GM21737 (cell line): ENCODE measurements around the gene NOVA1.

Experiments
- ATAC-seq: cut with Tn5 transposase; IDR thresholded peaks from one replicate; pipeline ENCODE4 v1.9.1; 2021; ENCODE audit warnings: mild to moderate bottlenecking, moderate library complexity; ENCODE audit not compliant: unreplicated experiment

Gene NOVA1

DNA sequence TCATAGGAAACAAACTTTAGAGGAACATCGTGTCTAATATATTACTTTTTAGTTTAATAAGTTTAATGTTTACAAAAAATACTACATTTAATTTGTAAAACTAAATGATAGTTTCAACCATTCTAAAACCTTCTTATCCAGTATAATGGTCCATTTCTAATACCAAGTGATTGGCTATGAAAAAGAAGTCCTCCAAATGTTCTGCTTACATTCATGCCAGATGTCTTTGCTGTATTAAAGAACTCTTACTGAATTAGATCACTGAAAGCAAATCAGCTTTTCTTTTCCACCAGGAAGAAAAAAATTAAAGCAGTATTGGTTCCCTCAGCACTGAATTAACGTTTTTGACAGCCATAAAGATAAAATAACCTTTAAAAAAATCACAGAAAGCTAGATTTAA lies 3.7 kb downstream of the NOVA1 start:
- ATAC-seq: no peak

GRCh38 chr14:26593357-26593756 lies 4.5 kb downstream of the NOVA1 start:
- ATAC-seq: no peak

DNA sequence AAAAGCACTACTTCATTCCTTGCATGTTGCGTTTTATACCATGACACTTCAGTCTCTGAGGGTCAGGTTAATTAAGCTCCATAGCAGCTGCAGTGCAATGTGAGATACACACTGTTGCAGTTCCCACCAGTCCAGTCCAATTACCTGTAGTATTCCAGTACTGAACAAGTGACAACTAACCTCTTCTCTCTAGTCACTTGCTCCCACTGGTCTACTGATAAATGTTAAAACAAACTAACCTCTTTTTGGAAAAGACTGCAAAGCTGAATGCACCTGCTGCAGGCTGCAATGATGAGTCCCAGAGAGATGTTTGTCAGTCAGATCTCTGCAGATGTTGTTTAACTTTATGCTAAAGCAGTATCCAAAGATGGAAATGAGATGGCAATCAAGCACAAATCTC lies 7.9 kb downstream of the NOVA1 start:
- ATAC-seq: no peak

DNA sequence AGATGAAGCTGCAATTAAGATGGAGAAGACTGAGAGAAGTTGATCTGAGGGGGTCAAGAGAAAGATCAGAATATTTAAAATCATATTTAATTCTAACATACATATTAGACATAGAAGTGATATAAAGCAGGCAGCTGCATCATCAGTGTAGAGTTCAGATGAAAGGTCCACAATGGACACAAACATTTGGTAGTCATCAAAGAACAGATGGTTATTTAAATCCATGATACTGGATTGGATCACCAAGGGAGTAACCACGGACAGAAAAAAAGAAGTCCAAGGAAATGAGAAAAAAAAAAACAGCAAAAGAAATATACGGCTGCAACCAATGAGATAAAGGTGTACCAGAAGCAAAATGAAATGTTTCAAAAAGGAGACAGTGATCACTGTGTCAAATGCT lies 20.1 kb downstream of the NOVA1 start:
- no peak for ATAC-seq

GRCh38 chr14:26554069-26554772 lies 43.6 kb downstream of the NOVA1 start:
- ATAC-seq: no peak

DNA sequence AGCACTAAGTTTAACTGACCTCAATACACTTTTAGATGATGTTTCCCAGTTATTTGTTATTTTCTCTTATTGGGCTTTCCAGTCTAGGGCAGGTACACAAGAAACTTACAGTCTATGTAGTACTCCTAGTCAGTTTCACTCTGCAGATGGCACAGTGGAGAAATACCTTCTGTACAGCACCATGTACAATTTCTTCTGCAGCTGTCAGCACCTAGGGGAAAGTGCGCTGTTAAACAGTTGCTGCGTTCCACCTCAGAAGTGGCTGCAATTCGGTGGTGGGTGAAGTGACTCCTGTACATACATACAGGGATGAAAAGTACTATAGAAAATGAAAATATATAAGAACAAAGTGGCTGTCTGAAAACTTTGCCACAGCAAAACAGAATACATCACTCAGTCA lies 48.3 kb downstream of the NOVA1 start:
- no peak for ATAC-seq

- no peak for ATAC-seq
Measured at GRCh38 chr14:26548406-26548805, 49.4 kb downstream of the NOVA1 start.

- no peak for ATAC-seq
Measured at GRCh38 chr14:26538176-26538575, 59.7 kb downstream of the NOVA1 start.

GRCh38 chr14:26531894-26532293 lies 65.9 kb downstream of the NOVA1 start:
- ATAC-seq: no peak

DNA sequence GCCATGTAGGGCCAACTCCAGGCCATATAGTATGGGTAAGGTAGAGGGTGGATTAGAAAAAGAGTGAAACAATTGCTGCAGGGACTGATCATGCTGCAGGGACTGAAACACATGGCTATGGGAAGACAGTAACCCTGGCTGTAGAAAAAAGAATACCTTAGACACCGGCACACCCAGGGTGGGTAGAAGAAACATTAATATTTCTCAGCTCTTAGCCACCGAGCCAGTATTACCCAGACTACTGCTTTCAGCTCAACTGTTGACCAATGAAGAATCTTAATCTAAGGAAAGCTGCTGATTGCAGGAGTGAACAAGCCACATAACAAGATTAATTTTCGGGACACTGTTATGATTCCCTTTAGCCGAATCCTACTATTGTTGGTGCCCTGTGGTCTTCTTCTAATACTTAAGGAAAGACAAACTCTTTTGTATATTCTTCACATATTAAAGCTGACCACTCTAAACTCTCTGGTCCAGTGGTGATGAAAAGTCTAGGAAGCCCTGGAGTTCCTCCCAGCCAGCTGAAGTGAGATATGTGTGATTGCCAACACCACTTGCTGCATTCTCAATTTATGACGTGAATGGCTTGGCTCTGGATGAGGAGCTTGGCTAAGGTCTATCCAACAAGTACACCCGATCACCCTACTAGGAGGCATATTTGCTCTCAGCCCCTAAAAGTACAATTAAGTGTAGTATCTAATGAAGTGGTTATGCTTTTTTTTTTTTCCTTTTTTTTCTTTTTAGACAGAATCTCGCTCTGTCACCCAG lies 69.2 kb downstream of the NOVA1 start:
- ATAC-seq: no peak

DNA sequence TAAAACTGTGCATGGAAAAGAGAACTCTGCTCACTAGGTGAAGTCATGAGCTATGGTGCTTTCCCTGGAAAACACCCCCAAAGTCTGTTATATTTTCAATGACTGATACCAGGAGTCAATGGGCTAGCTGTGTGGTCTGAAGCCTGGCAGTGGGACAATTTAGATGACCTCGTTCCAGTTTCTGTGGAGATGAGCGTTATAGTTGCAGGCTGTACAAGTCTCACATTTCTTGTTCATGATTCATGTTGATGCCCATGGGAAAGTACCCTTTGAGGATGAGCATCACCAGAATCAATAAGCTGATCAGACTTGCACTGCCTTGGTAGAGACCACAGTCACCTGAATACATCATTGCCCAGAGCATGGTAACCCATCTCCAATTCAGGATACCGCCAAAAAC lies 70.7 kb downstream of the NOVA1 start:
- ATAC-seq: no peak

DNA sequence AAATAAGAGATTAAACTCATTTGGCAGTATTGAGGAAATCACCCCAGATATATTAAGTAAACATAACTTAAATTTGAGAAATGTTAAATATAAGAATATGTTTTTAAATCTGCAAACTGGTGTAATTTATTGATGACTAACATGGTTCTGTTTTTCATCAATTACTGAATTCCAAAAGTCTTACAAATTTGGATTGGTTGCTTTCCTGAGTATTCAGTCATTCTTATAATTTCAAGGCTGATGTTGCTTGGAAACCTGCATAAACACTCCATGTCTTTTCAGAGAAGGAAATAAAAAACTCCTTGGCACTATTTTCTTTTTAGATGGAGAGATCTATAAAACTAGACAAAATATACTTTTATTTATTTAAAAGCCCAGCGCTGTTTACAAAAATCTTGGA lies 71.7 kb downstream of the NOVA1 start:
- no peak for ATAC-seq

GRCh38 chr14:26525085-26525484 lies 72.7 kb downstream of the NOVA1 start:
- ATAC-seq: no peak

DNA sequence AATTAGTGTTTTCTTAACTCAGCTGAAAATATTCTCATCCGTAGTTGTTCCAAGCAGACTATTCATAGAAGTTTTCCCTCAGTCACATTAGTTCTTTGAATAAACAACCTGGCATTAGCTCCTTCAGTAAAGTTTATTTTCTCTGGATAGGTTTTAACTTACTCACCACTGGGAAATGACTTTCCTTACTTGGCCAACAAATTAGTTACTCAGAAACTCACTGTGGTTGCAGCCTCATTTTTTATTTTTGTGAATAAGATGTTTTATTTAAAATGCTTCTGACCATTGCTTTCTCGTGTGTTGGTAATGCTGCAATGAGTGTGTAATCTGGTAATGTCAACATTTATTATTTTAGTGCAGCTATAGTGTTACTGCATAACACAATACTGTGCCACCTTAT lies 74.9 kb downstream of the NOVA1 start:
- ATAC-seq: no peak

DNA sequence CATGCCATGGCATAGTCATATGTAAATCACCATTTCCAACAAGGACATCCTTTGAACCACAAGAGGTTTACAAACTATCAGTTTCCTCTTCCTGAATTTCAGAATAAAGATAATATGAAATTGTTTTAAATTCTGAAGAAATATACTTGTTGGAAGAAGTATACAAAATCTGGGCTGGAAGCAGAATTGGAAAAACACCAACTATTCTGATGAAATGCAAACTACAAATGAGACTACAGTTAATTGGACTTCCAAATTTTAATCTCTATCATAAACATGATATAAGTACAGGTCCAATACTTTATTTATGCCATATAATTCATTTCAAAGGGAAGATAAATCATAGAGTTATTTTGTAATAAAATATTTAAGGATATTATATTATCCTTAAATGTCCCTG lies 80.1 kb downstream of the NOVA1 start:
- ATAC-seq: no peak

DNA sequence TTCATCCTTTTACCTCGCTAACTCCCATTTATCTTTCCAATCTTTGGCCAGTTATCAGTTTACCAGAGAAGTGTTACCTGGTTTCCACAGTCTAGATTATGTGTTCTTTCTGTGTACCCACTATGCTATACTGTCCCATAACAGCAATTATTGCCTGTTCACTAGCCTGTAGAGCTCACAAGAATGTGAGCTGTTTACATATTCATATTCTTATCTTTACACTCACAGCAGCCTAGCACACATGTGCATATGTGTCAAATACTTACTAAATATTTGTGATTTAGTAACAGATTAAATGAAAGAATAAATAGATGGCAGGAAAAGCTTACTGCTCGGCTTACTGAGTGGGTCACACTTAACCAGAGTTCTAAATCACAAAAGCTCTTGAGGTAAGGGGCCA lies 97.8 kb downstream of the NOVA1 start:
- ATAC-seq: no peak

GRCh38 chr14:26499546-26499945 lies 98.3 kb downstream of the NOVA1 start:
- no peak for ATAC-seq

- no peak for ATAC-seq
Measured at GRCh38 chr14:26486922-26487321, 110.9 kb downstream of the NOVA1 start.

- no peak for ATAC-seq
Measured at GRCh38 chr14:26484562-26484961, 113.3 kb downstream of the NOVA1 start.

DNA sequence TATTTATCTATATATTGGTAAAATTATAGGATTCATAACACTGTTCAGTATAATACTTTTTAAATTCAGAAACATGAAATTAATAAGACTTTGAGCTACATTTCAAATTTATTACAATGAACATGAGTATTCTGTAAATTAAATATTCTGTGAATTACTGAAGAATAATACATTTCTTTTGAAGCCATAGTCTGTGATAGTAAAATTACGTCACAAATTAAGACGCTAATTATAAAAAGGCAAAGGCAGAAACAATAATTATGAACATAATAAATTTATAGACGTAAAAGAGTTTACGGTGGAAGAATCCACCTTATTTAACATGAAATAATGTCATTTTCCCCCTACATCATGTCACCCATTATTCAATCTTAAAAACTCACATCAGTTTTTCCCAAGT lies 118.9 kb downstream of the NOVA1 start:
- no peak for ATAC-seq

DNA sequence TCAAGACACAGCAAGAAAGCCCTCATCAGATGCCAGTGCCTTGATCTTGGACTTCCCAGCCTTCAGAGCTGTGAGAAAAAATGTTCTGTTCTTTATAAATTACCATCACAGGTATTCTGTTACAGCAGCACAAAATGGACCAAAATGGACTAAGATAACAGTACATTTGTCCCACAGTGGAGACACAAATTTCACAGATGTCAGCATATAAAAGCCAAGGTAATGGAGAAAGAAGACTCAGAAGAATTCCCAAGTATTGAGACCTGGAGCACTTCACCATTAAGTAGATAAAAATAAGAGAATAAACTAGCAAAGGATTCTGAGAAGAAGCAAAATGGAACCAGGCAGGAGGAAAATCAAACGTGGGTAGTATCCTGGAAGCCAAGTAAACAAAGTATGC lies 131.0 kb downstream of the NOVA1 start:
- no peak for ATAC-seq

GRCh38 chr14:26463136-26463535 lies 134.7 kb downstream of the NOVA1 start:
- ATAC-seq: no peak

- no peak for ATAC-seq
Measured at GRCh38 chr14:26454105-26454504, 143.7 kb downstream of the NOVA1 start.
